K562 (cell line): ENCODE results near the gene SLC39A12. TPM values are rescaled to one million over a fixed set of nuclear protein-coding genes. Genes with fewer than 3 reads are reported as not detected.

Source experiments
- ATAC-seq: fragments of 200-7000 bp; cut with Tn5 transposase; 3 replicates; pipeline ENCODE4 v1.9.1; 2020; ENCODE audit warnings: moderate library complexity
- BruUV-seq: library from RNA; stranded (reverse); fragments of 400-500 nt; replicated peaks from 2 replicates; lab custom pipeline; 2021; lab: Mats Ljungman, UMichigan
- CTCF ChIA-PET: fragments of 300-600 bp; formaldehyde crosslinking; extraction: SDS; loops from one replicate; lab custom pipeline; 2021; ENCODE audit warnings: low intra/inter-chr PET ratio; lab: Yijun Ruan, JAX
- POLR2A ChIA-PET: fragments of 300-600, 350-650 bp; sonication (Branson Sonifier 250); formaldehyde crosslinking; extraction: SDS; loops from one replicate; lab custom pipeline; 2021; ENCODE audit warnings: antibody characterized with exemption, inconsistent platforms; lab: Yijun Ruan, JAX
- DNase-seq, 4 experiments: peaks; one replicate each; pipeline versions ENCODE4 v3.0.0 to v3.0.0-alpha.2; 2011 to 2018; ENCODE audit warnings: low spot score in 3 of 4, mixed read lengths in 3 of 4; ENCODE audit errors: extremely low read depth in 1 of 4
- FAIRE-seq: peaks from 2 replicates; lab custom pipeline; 2011; peaks lifted over from hg19 to GRCh38; lab: Jason Lieb, UNC
- H2AFZ ChIP-seq: 2 replicates; pipeline ENCODE4 v1.6.0; 2011; ENCODE audit warnings: low read depth, low read length, control low read depth, inconsistent platforms
- H3K27ac ChIP-seq: fragments of 200-600 bp; 3 replicates; pipeline ENCODE4 v1.8.0; 2011; ENCODE audit warnings: low read depth, mild to moderate bottlenecking, control low read depth, inconsistent platforms, low read length, moderate library complexity, mixed read lengths; ENCODE audit errors: extremely low read depth
- H3K27me3 ChIP-seq, 2 experiments: fragments of 300-600 bp in 1 of 2; 2 replicates in 1 of 2; 3 replicates in 1 of 2; pipeline versions ENCODE4 v1.6.0 to v1.8.0; 2011; ENCODE audit warnings: inconsistent platforms in 2 of 2, low read length in 2 of 2, mild to moderate bottlenecking in 1 of 2, mixed read lengths in 1 of 2, moderate library complexity in 1 of 2; ENCODE audit not compliant: control insufficient read depth in 2 of 2, insufficient read depth in 2 of 2
- H3K36me3 ChIP-seq: fragments of 300-600 bp; 3 replicates; pipeline ENCODE4 v1.8.0; 2011; ENCODE audit warnings: mild to moderate bottlenecking, low read length, inconsistent platforms; ENCODE audit not compliant: control insufficient read depth, insufficient read depth
- H3K4me1 ChIP-seq, 2 experiments: fragments of 200-600 bp in 1 of 2; replicated peaks in 1 of 2; 2 replicates in 1 of 2; 3 replicates in 1 of 2; pipeline versions ENCODE4 v1.5.1 to v1.8.0; 2011; ENCODE audit warnings: inconsistent platforms in 2 of 2, low read length in 2 of 2, mild to moderate bottlenecking in 1 of 2, mixed read lengths in 1 of 2, moderate library complexity in 1 of 2; ENCODE audit not compliant: control insufficient read depth in 2 of 2, insufficient read depth in 2 of 2
- H3K4me2 ChIP-seq: 2 replicates; pipeline ENCODE4 v1.6.1; 2011; ENCODE audit warnings: low read length, control low read depth, inconsistent platforms, mixed read lengths; ENCODE audit not compliant: insufficient read depth
- H3K4me3 ChIP-seq: fragments of 200-600 bp; sonication (generic), shearing (Covaris generic); 2 replicates; pipeline ENCODE4 v1.5.1; 2016; ENCODE audit warnings: control low read depth, inconsistent platforms
- H3K79me2 ChIP-seq: fragments of 200-600 bp; 3 replicates; pipeline ENCODE4 v1.8.0; 2011; ENCODE audit warnings: low read length, inconsistent platforms; ENCODE audit not compliant: control insufficient read depth, insufficient read depth
- H3K9ac ChIP-seq, 2 experiments: 2 replicates each; pipeline versions ENCODE4 v1.6.0 to v1.6.1; 2011; ENCODE audit warnings: low read depth in 2 of 2, low read length in 2 of 2, control low read depth in 1 of 2, inconsistent platforms in 1 of 2, mild to moderate bottlenecking in 1 of 2, mixed read lengths in 1 of 2; ENCODE audit not compliant: insufficient read depth in 1 of 2
- H3K9me1 ChIP-seq: one replicate; pipeline ENCODE4 v1.6.0; 2011; ENCODE audit warnings: inconsistent platforms, mild to moderate bottlenecking, low read length, moderate library complexity; ENCODE audit not compliant: control insufficient read depth, insufficient read depth
- H3K9me3 ChIP-seq: replicated peaks from 2 replicates; pipeline ENCODE4 v1.5.1; 2011; ENCODE audit warnings: low read depth, low read length, inconsistent platforms; ENCODE audit not compliant: control insufficient read depth, insufficient read depth
- H4K20me1 ChIP-seq: replicated peaks from 2 replicates; pipeline ENCODE4 v1.6.1; 2011; ENCODE audit warnings: low read length, inconsistent platforms, mixed read lengths; ENCODE audit not compliant: control insufficient read depth, insufficient read depth
- EGR1 ChIP-seq: fragments of 450-650 bp; conservative IDR thresholded peaks from 2 replicates; pipeline ENCODE4 v1.6.1; 2017; ENCODE audit warnings: mild to moderate bottlenecking
- FIP1L1 ChIP-seq: fragments of 200-400 bp; formaldehyde crosslinking; IDR thresholded peaks from 2 replicates; pipeline ENCODE4 v1.6.1; 2018; ENCODE audit warnings: mild to moderate bottlenecking, low read depth, low read length; ENCODE audit not compliant: poor library complexity, severe bottlenecking
- GMEB1 ChIP-seq: fragments of 250-450 bp; sonication (Bioruptor Pico); IDR thresholded peaks from 2 replicates; pipeline ENCODE4 v1.4.0; 2020; ENCODE audit warnings: mild to moderate bottlenecking
- HMBOX1 ChIP-seq: sonication (generic); IDR thresholded peaks from 2 replicates; pipeline ENCODE4 v1.6.1; 2016
- PTTG1 ChIP-seq: fragments of 450-650 bp; IDR thresholded peaks from 2 replicates; pipeline ENCODE4 v1.6.1; 2016; ENCODE audit warnings: low read depth, mild to moderate bottlenecking, missing genetic modification characterization, missing compliant biosample characterization
- RHOXF2B ChIP-seq: fragments of 250-450 bp; sonication (Bioruptor Pico); conservative IDR thresholded peaks from 2 replicates; pipeline ENCODE4 v1.5.1; 2021
- SP2 ChIP-seq: IDR thresholded peaks from 2 replicates; pipeline ENCODE4 v1.6.1; 2011; ENCODE audit warnings: mild to moderate bottlenecking, low read depth, low read length, moderate library complexity; ENCODE audit not compliant: poor library complexity, severe bottlenecking; ENCODE audit errors: extremely low read depth
- XRCC5 ChIP-seq: fragments of 200-400 bp; formaldehyde crosslinking; IDR thresholded peaks from 2 replicates; pipeline ENCODE4 v1.6.1; 2017; ENCODE audit warnings: low read depth, mild to moderate bottlenecking, low read length
- ZBTB1 ChIP-seq: sonication (generic); formaldehyde crosslinking; IDR thresholded peaks from 2 replicates; pipeline ENCODE4 v1.8.1; 2023; ENCODE audit warnings: missing genetic modification reagents, low read depth, mild to moderate bottlenecking, borderline replicate concordance
- ZC3H11A ChIP-seq: IDR thresholded peaks from 2 replicates; pipeline ENCODE4 v1.6.1; 2012; ENCODE audit warnings: low read depth, low read length, improper control_type of control experiment
- ZNF184 ChIP-seq: sonication (generic); formaldehyde crosslinking; IDR thresholded peaks from 2 replicates; pipeline ENCODE4 v1.5.0; 2020; ENCODE audit warnings: missing genetic modification reagents
- ZNF395 ChIP-seq: fragments of 200-800 bp; sonication (Bioruptor generic); IDR thresholded peaks from 2 replicates; pipeline ENCODE4 v1.6.1; 2017; ENCODE audit warnings: missing genetic modification characterization, missing compliant biosample characterization
- ZNF77 ChIP-seq: fragments of 250-450 bp; sonication (Bioruptor Pico); IDR thresholded peaks from 2 replicates; pipeline ENCODE4 v1.5.0; 2020
- WGBS: fragments of 100-300 bp; shearing (Covaris generic); methylation state at CpG from one replicate; pipeline ENCODE4 v1.1.6; 2016; ENCODE audit warnings: low coverage, mixed read lengths; ENCODE audit not compliant: insufficient coverage; ENCODE audit errors: missing lambda C conversion rate; 5-methylcytosine and 5-hydroxymethylcytosine counted together
- in situ Hi-C: fragments of 300-500 bp; cut with MboI; formaldehyde crosslinking; loops from 4 replicates; pipeline ENCODE4 v1.15.0; 2018; ENCODE audit warnings: inconsistent platforms, mixed read lengths
- intact Hi-C: fragments of 100-400 bp; cut with micrococcal nuclease; formaldehyde crosslinking; loops from 2 replicates; pipeline ENCODE4 v1.14.2; 2022
- polyA plus RNA-seq, 8 experiments: library from polyadenylated mRNA; depleted of rRNA in 4 of 8; stranded (reverse) in 5 of 8; unstranded in 3 of 8; fragments of >200 nt; fragmentation: Nextera tagmentation in 2 of 8; fragmentation: Illumina TruSeq in 1 of 8; extraction: Ambion mirVana in 2 of 8; extraction: Trizol in 1 of 8; gene quantifications; 2 replicates each; pipeline versions ENCODE4 v1.2.1 to v1.2.3, GENCODE V29; 2011 to 2014; ENCODE audit warnings: inconsistent platforms in 1 of 8, missing spikeins in 1 of 8
- total RNA-seq, 7 experiments: library from RNA; depleted of rRNA in 6 of 7; stranded (reverse); fragments of >200 nt in 6 of 7; fragmentation: Illumina TruSeq in 2 of 7; extraction: Trizol in 2 of 7; gene quantifications; 2 replicates each; pipeline versions ENCODE4 v1.2.1 to v1.2.3, GENCODE V29; 2011 to 2021; ENCODE audit warnings: low replicate concordance in 1 of 7
- TF ChIP-seq, protein P1 (sequence below): fragments of 250-450 bp; sonication (Bioruptor Pico); IDR thresholded peaks from 2 replicates; pipeline ENCODE4 v1.5.0; 2021

SLC39A12 gene
- total and polyA plus RNA-seq, 9 of the 15 experiments (the other 6 are each of a cell fraction or from before 2014, with no cell fraction given), result not detected

- CTCF ChIA-PET, result no interaction called here
- no peak for FAIRE-seq
- BruUV-seq, result no TSS peak
- H3K27me3 ChIP-seq, result no peaks in the 10 kb centered on the region
- no peak overlapping the region for H2AFZ ChIP-seq
- H3K9me3 ChIP-seq, result no peaks in the 10 kb centered on the region
- in situ Hi-C loops, result no loop called here
- intact Hi-C loops, result no loop called here
- H3K9ac ChIP-seq, result no peak overlapping the region
- H3K79me2 ChIP-seq, result no peaks in the 10 kb centered on the region
- H3K36me3 ChIP-seq, result no peaks in the 10 kb centered on the region
- H3K27ac ChIP-seq, result no peak overlapping the region
- H4K20me1 ChIP-seq, result no peaks in the 10 kb centered on the region
- no peak for ATAC-seq
- no peaks in the 10 kb centered on the region for H3K9me1 ChIP-seq
- no peaks in the 10 kb centered on the region for H3K4me1 ChIP-seq
- WGBS, result 1% methylated on average over 8 of the region's 8 CpGs
- DNase-seq, result no peak
- no peak overlapping the region for H3K4me2 ChIP-seq
- POLR2A ChIA-PET, result no interaction called here
- TF ChIP-seq, protein P1, sequence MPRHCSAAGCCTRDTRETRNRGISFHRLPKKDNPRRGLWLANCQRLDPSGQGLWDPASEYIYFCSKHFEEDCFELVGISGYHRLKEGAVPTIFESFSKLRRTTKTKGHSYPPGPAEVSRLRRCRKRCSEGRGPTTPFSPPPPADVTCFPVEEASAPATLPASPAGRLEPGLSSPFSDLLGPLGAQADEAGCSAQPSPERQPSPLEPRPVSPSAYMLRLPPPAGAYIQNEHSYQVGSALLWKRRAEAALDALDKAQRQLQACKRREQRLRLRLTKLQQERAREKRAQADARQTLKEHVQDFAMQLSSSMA, result no peak
- TF ChIP-seq ZNF395 (CRISPR knock-in tag), result no peak
- no peak for TF ChIP-seq PTTG1 (tag)
- TF ChIP-seq ZC3H11A, result no peak
- no peak for TF ChIP-seq XRCC5
- TF ChIP-seq HMBOX1, result no peak
- no peak for TF ChIP-seq EGR1
- no peak for TF ChIP-seq SP2
- TF ChIP-seq FIP1L1, result no peak
- no peak for TF ChIP-seq RHOXF2B (CRISPR knock-in tag)
- TF ChIP-seq ZBTB1 (CRISPR knock-in tag), result no peak
- TF ChIP-seq ZNF184 (CRISPR knock-in tag), result no peak
- no peak for TF ChIP-seq ZNF77 (CRISPR knock-in tag)
- no peak for TF ChIP-seq GMEB1
- H3K4me3 ChIP-seq, result no peak overlapping the region
Observed at GRCh38 chr10:18044976-18045720, 93.4 kb downstream of the SLC39A12 start.
